NCI-H2171 treated with DMSO at 0.1 percent for 48 hours (cell line): ENCODE data around the gene SCN1A.
"Not testable (repeated sequence)": the region's sequence is repeated elsewhere in the genome, so short reads cannot be mapped to it uniquely, and the experiment has no call there.

ENCODE experiments used
- DNase-seq: peaks from one replicate; lab custom pipeline; 2025; lab: John Stamatoyannopoulos, UW

The SCN1A gene

DNA sequence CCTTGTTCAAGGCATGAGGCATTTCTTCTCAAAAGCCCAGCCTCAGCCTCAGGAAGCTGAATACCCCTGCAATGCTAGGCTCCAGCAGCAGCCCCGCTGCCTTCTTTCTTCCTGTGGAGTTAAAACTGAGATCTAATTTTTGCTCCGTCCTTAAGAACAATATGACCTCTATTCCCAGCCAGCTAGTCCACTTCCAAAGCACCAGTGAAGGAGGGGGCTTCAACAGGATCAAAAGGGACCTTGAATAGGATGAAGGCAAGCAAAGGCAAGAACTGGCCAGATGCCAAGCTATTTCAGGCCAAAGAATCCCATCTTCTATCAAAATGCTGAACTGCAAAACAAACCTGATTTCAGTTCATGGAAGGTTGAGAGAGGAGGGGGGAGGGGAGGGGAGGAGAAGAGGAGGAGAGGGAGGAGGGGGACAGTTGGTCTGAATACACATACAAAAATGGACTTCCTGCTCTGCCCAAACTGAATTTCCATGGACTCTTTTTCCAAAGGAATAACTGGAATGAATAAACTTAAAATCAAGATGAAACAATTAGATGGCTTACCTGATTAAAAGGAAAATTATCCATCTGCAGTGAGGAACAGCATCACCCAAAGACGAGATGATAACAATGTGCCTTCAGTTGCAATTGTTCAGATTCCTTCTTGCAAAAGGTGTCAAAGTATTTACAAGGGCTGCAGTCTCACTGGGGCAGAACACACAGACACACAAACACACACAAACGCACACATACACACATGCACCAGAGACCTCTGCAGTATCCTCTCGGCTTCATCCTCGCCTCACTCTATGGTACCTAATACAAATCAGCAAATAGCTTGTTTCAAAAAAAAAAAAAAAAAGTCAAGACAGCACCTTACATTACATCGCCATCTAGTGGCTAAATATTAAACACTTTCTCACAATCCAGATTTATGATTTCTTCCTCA lies at the start of gene SCN1A:
TSS of gene SCN1A (minus strand) at position 804 of the 939 bp plus-strand sequence. CDS start 54,399 bp downstream, outside the sequence.
- peak; percentile 72 for DNase-seq

DNA sequence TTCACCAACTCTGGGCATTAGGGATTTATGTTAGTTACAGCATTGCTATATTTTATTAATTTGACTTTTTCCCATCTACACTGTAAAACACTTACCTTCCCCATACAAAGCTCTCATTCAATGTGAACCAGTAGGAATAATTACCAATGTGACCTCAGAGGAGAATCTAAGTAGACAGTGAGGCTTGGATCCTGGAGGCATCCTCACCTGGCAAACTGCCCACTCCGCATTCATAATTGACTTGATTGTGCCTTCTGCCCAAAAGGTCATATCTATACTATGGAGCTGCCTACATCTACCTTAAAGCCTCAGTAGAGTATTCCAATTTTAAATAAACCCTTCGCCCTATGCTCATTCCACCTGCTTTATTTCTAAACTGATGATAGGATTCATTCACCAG lies 45.4 kb upstream of the SCN1A start:
- DNase-seq: no peak

DNA sequence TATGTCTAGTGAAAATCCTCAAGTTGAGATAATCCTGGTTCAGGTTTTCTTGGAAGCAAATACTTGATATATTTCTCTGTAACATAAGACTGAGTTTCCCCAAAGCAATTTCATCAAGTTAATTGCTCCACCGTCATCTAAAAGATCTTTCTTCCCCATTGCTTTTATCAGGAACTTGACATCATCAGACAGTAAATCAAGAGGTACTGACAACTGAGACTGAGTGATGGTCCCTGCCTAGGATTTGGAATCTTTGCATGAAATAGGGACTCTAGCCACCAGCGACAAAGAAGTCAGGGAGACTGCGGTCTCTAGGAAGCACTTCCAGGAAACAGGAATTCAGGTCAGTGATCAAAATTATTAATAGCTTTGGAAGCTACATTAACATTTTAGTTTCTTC lies 43.4 kb upstream of the SCN1A start:
- no peak for DNase-seq

DNA sequence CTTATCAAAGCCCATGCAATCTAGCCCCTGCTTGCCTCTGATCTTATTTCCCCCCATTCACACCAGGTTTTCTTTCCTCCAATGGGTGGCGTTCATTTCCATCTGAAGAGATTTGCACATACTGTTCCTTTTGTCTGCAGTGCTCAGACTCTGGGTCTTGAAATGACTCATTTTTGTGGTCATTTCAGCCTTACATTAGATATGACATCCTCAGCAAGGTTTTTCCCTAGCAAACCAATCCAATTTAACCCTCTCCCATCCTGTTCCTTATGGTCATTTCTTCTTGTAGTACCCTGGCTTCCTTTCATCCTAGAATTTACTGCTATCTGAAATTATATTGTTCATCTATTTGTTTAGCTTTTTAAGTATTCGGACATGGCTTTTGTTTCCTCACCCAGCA lies 42.5 kb upstream of the SCN1A start:
- no peak for DNase-seq

DNA sequence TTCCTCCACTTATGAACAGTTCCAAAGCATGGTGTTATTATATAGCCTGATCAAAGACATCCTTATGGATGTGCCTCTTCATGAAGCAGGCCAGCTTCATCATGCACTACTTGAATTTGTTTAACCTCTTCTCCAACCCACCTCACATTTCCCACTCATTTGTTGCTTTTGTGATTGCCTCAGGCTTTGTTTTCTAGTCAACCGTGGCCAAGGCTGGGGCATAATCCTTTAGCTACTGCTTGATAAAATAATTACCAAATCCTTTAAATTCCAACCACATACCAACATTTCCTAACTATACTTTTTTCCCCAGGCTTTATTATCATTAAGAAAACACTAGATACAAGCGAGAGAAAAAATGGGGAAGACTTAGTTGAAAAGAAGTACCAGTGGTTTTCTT lies 39.6 kb upstream of the SCN1A start:
- no peak for DNase-seq

DNA sequence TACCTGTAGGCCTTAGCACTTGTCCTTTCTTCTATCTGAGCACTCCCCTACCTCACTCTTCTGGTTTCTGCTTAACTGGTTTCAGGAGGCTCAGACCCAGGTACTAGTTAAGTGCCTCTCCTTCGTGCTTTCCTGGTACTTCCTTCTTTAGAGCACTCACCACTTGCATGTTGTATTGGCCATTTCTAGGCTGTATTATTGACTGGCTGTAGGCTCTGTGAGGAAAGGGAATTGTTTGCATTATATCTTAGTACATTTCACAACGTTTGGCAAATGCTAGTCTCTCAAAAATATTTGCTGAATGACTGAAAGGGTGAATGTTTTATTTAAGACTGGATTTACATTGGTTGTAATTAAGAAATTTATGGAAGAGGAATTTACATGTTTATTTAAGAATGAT lies 36.0 kb upstream of the SCN1A start:
- no peak for DNase-seq

DNA sequence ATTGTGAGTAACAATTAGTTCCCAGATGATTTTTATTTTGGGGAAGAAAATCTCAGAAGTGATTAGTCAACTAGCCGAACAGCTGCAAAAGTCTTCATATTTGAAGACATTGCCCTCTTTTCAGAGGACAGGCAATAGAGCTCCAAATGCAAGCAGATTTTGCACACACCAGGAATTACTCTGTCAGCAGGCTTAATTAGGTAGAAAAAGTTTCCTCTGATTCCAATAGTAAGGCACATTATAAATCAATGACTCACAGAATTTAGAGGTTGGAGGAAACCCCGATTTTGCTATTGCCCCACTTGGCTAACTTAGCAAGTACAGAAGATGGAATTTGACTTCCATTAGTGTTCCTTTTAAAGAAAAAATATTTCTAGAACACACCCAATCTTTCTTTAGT lies 30.7 kb upstream of the SCN1A start:
- no peak for DNase-seq

DNA sequence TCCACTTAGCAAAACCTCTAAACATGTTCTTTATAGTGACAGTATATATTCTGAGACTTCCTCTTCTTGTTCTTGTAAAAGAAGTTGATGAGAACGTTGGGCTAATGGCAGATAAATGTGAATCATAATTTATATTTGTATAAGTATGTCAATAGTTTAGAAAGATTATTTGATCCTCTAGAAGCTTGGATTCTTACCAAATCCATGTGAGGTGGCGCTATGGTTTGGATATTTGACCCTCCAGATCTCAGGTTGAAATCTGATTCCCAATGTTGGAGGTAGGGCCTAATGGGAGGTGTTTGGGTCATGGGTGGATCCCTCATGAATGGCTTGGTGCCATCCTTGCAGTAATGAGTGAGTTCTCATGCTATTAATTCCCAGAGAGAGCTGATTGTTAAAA lies 29.8 kb upstream of the SCN1A start:
- DNase-seq: no peak

DNA sequence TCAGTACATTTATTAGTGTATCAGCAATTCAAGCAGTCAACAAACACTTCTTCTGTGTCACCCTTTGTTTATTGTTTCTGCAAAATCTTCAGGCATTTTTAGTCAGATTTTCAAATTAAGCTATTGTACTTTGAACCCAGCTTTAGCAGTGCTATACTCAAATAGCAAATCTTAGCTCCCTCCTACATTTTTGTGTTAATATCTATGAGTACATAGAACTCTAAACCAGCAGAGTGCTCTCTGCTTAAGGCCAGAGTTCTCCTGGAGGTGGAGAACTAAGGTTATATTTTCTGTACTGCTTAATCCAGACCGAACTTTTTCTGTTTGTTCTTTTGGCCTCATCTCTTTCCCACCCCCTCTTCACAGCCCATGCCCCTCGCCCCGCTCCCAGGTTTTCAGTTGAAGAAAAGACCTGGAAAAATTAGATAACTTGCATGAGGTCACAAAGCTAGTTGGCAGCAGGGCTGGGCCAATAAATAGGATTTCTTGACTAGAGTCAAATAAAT lies 29.2 kb upstream of the SCN1A start:
- no peak for DNase-seq

DNA sequence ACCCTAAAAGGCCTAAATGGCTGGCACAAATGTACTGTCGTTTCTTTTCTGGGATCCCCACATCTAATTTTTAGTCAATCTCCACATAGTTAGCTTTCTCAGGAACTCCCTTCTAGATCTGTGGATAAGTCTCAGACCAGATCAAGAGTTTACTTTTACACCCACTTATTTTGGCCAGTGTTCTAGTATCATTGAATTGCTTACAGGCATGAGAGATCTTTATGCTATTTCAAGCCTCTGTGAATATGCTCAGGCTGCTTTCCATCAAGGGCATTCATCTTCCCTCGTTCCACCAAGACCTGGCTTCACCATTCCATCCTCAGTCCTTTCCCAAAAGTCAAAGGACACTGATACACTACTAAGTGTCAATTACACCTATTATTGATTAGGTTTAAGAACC lies 27.8 kb upstream of the SCN1A start:
- DNase-seq: no peak

DNA sequence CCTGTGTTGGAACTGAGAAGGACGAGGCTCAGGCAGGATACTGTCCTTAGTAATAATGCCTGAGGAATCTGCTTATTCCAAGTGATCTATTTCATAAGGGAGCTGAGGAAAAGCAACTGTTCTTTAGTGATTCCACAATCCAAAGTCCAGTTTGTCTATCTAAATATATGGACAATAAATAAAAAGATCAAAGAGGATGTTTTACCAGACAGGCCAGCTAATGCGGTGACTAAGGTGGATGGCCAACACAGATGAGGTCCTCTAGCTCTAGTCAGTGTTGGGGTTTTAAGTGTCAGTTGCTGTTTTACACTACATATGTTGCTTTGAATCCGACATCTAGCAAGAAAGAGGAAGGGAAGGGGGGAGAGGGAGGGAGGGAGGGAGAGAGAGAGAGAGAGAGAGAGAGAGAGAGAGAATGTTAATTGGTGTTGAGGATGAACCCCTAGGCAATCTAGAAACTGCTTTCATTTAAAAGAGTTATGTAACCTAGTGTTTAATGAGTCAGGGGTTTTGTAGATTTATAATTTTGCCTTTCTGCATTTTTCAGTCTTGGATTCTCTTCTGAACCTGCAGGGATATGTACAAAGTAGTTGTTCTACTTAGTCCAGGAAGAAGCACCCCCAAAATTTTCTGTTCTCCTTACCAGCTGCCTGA lies 27.0 kb upstream of the SCN1A start:
- no peak for DNase-seq

DNA sequence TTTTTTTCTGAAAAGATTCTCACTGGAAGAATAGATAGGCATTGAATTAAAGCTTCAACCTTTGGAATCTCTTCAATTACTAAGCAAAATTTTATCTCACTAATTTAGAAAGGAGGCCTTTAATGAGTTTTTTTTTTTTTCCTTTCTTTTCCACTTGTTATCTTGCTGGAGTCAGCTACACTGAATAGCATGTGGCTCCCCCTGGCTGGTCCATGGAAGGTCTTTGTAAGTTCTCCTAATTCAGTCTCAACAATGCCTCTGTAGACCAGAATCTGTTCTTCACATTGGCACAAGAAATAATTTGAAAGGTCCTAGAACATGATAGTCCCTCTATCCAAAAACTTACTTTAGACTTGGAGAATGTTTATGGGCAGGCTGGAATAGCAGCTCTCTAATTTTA lies 24.2 kb upstream of the SCN1A start:
- DNase-seq: no peak

DNA sequence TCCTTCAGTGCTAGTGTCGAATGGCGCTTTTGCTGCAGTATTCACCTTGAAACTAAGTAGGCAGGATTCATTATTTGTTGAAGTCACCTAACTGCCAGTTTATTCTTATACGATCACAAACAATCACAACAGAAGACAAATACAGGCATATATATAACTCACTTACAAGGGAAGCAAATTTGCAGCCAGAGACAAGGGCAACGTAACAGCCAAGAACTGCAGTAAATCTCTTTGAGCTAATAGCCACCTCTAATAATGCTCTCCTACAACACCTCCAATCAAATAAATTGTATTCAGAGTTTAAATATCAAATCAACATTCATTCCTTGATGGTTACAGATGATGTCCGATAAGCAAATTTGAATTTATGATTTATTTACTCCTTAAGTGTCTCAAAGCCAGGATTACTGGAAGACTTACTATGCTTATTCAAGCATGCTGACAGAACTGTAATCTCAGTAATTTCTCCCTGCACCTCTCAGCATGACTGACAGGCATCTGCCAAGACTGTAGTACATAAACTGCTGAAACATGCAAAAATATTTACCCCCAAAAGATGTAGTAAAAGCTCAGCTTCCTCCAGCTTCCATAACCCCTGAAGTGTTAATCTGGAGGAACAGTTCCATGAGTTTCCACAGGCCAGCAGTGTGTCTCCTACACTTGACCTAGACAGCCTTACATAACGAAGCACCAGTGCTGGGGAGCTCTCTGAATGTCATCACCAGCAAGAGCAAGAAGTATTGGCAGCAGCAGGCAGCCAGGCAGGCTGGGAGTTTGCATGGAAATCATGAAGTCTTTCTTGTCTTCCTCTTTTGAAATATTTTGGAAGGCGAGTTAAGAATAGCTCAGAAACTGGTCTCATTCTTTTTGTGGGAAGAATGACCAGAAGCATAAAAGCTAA lies 20.9 kb upstream of the SCN1A start:
- DNase-seq: no peak

DNA sequence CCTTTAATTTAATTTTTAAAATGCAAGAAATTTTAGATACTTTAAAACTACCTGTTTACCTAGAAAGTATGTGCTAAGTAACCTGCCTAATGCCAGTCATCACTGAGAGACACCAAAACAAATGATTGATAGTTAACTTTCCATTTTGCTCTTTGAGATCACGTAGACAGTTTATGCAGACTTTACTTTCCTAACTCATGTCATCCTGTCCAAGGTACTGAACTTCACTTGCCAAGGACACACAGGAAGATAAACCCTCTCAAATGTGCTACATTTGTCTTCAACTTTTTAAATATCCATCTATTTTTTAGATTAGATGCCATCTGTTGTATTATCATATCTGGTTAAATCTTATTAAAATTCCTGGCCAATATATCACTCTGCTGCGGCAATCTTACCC lies 20.1 kb upstream of the SCN1A start:
- no peak for DNase-seq

DNA sequence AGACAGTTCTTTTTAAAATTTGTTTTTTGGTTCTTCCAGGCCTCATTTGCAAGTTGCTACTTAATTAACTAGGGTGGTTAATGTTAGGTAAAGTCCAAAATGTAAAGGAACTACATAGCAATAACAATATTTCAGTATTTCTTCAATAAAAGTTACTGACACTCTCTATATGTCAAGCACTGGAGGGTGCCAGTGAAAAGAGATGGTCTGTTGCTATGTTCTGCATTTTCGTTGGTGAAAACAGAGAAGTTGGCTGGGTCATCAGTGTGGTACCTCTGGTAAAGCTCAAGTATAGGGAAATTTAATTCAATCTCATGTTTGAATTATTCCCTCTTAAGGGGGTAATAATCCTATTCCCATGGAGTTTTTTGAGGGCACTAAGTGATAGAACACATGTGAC lies 16.3 kb upstream of the SCN1A start:
- no peak for DNase-seq

DNA sequence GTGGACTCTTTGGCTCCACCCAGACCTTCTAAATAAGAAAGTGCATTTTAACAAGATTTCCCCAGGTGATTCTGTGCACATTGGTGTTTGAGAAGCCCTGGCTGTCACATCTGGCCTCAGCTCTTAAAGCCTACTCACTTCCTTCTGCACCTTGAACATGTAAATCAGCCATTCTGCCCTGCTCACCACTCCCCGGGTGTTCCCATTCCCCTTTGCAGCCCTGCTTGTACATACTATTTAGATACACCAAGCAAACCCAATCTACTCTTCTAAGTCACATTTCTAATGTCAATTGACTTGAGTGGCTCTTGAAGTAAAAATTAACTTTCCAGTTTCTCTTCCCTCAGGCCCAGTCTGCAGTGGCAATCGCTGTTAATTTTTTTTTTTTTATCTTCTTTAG lies 13.1 kb upstream of the SCN1A start:
- DNase-seq: no peak

DNA sequence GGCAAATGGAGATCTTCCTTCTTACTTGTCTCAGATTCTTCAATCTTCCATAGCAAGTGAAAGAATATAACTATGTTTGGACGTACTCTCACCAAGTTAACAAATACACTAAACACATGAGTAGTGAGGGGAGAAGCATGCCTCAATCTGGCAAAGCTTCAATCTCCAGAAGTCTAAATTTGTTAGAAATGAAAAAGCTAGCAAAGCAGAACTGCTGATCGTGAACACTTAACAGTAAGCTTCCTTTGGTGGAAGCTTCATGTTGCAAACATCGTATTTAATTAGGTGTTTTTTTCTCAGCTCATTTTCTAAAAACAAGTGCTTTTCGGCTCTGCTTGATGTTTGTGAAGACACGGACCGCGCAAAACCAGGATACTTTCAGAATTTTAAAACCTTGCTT lies 12.7 kb upstream of the SCN1A start:
- DNase-seq: no peak

DNA sequence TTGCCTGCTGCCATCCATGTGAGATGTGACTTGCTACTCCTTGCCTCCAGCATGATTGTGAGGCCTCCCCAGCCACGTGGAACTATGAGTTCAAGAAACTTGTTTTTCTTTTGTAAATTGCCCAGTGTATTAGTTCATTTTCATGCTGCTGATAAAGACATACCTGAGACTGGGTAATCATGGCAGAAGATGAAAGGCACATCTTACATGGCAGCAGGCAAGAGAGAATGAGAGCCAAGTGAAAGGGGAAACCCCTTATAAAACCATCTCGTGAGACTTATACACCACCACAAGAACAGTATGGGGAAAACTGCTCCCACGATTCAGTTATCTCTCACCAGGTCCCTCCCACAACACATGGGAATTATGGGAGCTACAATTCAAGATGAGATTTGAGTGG lies 11.7 kb upstream of the SCN1A start:
- not testable (repeated sequence) for DNase-seq

DNA sequence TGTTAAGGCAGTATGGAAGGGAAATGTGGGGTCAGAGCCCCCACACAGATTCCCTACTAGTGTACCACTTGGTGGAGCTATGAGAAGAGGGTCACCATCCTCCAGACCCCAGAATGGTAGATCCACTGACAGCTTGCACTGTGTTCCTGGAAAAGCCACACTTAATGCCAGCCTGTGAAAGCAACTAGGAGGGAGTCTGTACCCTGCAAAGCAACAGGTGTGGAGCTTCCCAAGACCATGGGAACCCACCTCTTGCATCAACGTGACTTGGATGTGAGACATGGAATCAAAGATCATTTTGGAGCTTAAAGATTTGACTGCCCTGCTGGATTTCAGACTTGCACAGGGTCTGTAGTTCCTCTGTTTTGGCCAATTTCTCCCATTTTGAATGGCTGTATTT lies 10.8 kb upstream of the SCN1A start:
- DNase-seq: no peak

DNA sequence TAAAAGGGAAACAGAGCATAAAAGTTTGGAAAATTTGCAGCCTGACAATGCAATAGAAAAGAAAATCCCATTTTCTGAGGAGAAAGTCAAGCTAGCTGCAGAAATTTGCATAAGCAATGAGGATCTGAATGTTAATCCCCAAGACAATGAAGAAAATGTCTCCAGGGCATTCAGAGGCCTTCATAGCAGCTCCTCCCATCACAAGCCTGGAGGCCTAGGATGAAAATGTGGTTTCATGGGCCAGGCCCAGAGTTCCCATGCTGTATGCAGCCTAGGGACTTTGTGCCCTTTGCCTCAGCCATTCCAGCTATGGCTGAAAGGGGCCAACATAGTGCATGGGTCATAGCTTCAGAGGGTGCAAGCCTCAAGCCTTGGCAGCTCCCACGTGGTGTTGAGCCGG lies 10.3 kb upstream of the SCN1A start:
- DNase-seq: no peak

DNA sequence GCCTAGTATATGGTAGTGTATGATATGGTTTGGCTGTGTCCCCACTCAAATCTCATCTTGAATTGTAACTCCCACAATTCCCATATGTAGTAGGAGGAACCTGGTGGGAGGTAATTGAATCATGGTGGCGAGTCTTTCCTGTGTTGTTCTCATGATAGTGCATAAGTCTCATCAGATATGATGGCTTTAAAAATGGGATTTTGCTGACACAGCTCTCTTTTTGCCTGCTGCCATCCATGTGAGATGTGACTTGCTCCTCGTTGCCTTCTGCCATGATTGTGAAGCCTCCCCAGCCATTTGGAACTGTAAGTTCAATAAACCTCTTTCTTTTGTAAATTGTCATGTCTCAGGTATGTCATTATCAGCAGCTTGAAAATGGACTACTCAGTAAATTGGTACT lies 9.5 kb upstream of the SCN1A start:
- DNase-seq: no peak

DNA sequence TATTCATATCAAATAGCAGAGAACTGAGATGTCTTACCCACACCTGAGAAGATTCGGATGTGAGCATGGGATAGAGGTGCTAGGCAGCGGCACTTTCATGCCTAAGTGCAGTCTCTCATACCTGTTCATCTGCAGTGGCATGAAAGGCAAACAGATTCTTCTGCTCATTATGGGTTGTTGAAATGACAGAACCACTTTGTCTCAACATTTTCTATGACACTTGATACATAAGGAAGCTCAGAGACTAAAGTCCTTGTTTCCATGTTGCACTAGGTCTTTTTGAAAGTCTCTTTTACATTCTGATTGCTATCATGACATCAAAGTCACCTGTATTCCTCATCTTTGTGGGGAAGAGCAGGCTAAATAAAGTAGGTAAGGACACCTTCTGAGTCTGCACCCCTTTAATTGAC lies 8.0 kb upstream of the SCN1A start:
- no peak for DNase-seq
